ENCODE results near the gene MRPS7. TPM values are rescaled to one million over a fixed set of nuclear protein-coding genes. Genes with fewer than 3 reads are reported as not detected.

The MRPS7 gene
- total RNA-seq, 2 experiments from 2014 or later: 76.3 to 80.0 TPM

DNA sequence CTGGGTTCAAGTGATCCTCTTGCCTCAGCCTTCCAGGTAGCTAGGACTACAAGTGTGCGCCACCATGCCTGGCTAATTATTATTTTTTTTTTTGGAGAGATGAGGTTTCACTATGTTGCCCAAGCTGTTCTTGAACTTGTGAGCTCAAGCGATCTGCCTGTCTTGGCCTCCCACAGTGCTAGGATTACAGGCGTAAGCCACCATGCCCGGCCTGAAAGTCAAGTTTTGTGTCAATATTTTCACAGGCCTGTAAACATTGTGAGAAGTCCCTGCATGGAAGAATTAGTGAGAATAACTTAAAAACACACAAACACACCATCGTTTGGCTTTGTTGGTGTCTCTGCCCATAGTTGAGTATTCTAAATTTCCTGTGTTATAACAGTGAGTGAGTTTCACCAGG is 34.0 kb upstream of the MRPS7 start:
- CTCF ChIA-PET: interaction anchor here (1.2 to 4.8 kb wide), 3 partner anchors 13 to 185 kb away, joined by 3 to 54 read pairs (median 6); no protein-coding TSS in a partner anchor
- POLR2A ChIA-PET: interaction anchor here (1.2 to 1.6 kb wide), 4 partner anchors 9 to 33 kb away, joined by 3 to 9 read pairs (median 6); no protein-coding TSS in a partner anchor
- no peaks in the 10 kb centered on the region for H3K9me3 Mint-ChIP-seq
- no peak overlapping the region for H3K27ac Mint-ChIP-seq
- no peaks in the 10 kb centered on the region for H3K27me3 Mint-ChIP-seq
- no peak for DNase-seq
- H3K36me3 Mint-ChIP-seq (ENCODE audit: low read depth): peaks cover 32% of the 10 kb centered on the region
- ATAC-seq: no peak
- intact Hi-C loops (cut with micrococcal nuclease): no loop called here
- TF ChIP-seq, protein P1, sequence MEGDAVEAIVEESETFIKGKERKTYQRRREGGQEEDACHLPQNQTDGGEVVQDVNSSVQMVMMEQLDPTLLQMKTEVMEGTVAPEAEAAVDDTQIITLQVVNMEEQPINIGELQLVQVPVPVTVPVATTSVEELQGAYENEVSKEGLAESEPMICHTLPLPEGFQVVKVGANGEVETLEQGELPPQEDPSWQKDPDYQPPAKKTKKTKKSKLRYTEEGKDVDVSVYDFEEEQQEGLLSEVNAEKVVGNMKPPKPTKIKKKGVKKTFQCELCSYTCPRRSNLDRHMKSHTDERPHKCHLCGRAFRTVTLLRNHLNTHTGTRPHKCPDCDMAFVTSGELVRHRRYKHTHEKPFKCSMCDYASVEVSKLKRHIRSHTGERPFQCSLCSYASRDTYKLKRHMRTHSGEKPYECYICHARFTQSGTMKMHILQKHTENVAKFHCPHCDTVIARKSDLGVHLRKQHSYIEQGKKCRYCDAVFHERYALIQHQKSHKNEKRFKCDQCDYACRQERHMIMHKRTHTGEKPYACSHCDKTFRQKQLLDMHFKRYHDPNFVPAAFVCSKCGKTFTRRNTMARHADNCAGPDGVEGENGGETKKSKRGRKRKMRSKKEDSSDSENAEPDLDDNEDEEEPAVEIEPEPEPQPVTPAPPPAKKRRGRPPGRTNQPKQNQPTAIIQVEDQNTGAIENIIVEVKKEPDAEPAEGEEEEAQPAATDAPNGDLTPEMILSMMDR (IDR thresholded peaks at IDR 0.05): no peak
- H3K4me1 Mint-ChIP-seq (ENCODE audit: low read depth): no peaks in the 10 kb centered on the region
- H3K4me3 Mint-ChIP-seq: no peak overlapping the region

DNA sequence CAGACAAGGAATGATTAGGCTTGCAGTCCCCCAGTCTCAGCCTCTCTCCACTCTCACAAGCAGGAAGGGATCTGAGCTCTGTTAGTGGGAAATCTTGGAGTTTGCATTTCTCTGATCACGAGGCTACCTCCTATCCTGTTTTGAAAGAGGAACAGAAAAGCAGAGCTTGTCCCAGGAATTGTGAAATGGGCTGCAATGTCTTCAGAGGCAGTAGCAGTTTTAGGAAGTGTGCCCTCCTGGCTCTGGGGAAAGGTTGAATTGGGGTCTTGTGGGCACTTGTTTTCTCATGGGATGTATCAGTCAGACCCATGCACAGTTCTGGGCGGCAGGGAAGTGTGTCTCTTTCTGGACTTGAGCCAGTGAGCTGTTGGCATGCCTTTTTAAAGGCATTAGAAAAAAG is 33.4 kb upstream of the MRPS7 start:
- H3K36me3 Mint-ChIP-seq (ENCODE audit: low read depth): peaks cover 32% of the 10 kb centered on the region
- TF ChIP-seq, protein P1 (IDR thresholded peaks at IDR 0.05): no peak
- no peak overlapping the region for H3K4me3 Mint-ChIP-seq
- no peak overlapping the region for H3K27ac Mint-ChIP-seq
- ATAC-seq (no peak), DNase-seq (no peak)
- no peaks in the 10 kb centered on the region for H3K27me3 Mint-ChIP-seq
- intact Hi-C loops (cut with micrococcal nuclease): no loop called here
- ChIA-PET POLR2A (interaction anchor here (0.9 to 1.6 kb wide), 6 partner anchors 9 to 43 kb away, joined by 3 to 9 read pairs (median 5); partner anchors contain the start of gene MIF4GD), CTCF (interaction anchor here (1.1 to 4.8 kb wide), 5 partner anchors 12 to 184 kb away, joined by 3 to 54 read pairs (median 5); no protein-coding TSS in a partner anchor)
- H3K9me3 Mint-ChIP-seq: no peaks in the 10 kb centered on the region
- no peaks in the 10 kb centered on the region for H3K4me1 Mint-ChIP-seq (ENCODE audit: low read depth)

DNA sequence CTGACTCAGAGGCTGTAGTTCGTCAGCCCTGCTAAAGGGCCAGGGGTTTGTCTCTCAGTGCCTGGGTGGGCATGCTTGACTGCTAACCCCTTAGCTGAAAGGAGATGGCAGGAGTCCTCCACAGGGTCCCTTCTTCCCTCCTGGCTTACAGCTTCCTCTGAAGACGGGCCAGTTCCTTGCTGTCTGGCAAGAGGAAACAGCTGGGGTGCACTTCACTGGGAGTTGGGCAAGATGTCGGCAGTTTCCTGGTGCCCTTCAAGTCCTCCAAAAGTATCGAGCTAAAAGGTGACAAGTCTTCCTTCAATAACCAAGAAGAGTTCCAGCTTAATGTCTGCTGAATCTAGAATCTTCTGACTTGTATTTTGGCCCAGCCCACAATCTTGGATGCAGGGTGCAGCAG is 32.8 kb upstream of the MRPS7 start:
- POLR2A ChIA-PET: interaction anchor here (0.9 to 1.6 kb wide), 6 partner anchors 8 to 42 kb away, joined by 3 to 9 read pairs (median 5); partner anchors contain the start of gene MIF4GD
- Mint-ChIP-seq H3K4me3 (no peak overlapping the region), H3K9me3 (no peaks in the 10 kb centered on the region), H3K36me3 (ENCODE audit: low read depth) (peaks cover 30% of the 10 kb centered on the region), H3K27me3 (no peaks in the 10 kb centered on the region), H3K4me1 (ENCODE audit: low read depth) (no peaks in the 10 kb centered on the region), H3K27ac (no peak overlapping the region)
- no peak for DNase-seq
- TF ChIP-seq, protein P1 (IDR thresholded peaks at IDR 0.05): no peak
- intact Hi-C loops (cut with micrococcal nuclease): no loop called here
- CTCF ChIA-PET: interaction anchor here (1.1 to 4.8 kb wide), 7 partner anchors 8 to 184 kb away, joined by 3 to 54 read pairs (median 5); no protein-coding TSS in a partner anchor
- no peak for ATAC-seq

DNA sequence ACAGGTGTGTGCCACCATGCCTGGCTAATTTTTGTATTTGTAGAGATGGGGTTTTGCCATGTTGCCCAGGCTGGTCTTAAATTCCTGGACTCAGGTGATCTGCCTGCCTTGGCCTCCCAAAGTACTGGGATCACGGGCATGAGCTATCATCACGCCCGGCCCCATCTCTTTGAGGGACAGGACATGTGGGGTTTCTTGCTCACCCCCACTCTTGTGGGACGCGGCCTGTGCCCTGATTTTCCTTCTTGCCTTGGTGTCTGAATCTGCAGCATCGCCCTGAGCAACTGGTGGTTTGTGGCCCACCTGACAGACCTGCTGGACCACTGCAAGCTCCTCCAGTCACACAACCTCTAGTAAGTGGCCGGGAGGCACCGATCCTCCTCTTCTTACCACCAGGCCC is 30.6 kb upstream of the MRPS7 start:
- intact Hi-C loops (cut with micrococcal nuclease): no loop called here
- DNase-seq: no peak
- Mint-ChIP-seq H3K36me3 (ENCODE audit: low read depth) (peaks cover 36% of the 10 kb centered on the region), H3K4me1 (ENCODE audit: low read depth) (no peaks in the 10 kb centered on the region), H3K27me3 (no peaks in the 10 kb centered on the region), H3K4me3 (no peak overlapping the region), H3K9me3 (no peaks in the 10 kb centered on the region), H3K27ac (no peak overlapping the region)
- no peak for ATAC-seq
- ChIA-PET POLR2A (interaction anchor here (0.8 to 1.6 kb wide), 3 partner anchors 9 to 61 kb away, joined by 4 read pairs; no protein-coding TSS in a partner anchor), CTCF (interaction anchor here (1.5 to 4.8 kb wide), 4 partner anchors 10 to 117 kb away, joined by 3 to 54 read pairs (median 5); no protein-coding TSS in a partner anchor)
- TF ChIP-seq, protein P1 (IDR thresholded peaks at IDR 0.05): no peak

DNA sequence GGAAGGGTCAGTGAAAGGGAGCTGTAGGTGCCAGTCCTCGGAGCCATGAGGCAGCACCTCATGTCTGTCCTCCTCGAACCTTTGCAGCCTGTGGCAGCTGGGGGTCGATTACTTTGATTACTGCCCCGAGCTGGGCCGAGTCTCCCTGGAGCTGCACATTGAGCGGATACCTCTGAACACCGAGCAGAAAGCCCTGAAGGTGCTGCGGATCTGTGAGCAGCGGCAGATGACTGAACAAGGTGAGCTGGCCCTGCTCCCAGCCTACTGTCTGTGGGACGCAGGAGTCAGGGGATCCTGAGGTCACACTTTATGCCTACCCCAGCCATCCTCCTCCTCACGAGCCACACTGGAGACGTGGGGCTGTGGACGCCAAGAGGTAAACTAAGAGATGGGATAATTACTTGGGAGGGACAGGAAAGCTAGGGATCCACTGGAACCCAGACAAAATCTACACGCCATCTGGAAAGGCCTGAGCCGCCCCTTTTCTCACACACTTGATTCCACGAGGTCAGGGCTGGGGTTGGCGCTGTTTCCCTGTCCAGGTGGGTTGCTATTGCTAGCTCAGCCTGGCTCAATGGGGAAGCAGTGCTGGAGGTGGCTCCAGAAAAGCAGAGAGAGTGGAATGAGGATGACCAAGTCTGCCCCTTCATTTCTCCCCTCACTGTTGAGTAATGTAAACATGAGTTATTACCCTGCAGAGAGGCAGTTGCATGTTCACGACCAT is 29.8 kb upstream of the MRPS7 start:
- peaks cover 38% of the 10 kb centered on the region for H3K36me3 Mint-ChIP-seq (ENCODE audit: low read depth)
- no peak for ATAC-seq
- intact Hi-C loops (cut with micrococcal nuclease): no loop called here
- H3K27me3 Mint-ChIP-seq: no peaks in the 10 kb centered on the region
- no peak for DNase-seq
- H3K27ac Mint-ChIP-seq: no peak overlapping the region
- H3K9me3 Mint-ChIP-seq: no peaks in the 10 kb centered on the region
- POLR2A ChIA-PET: interaction anchor here (1.0 to 1.5 kb wide), 3 partner anchors 29 to 62 kb away, joined by 3 to 4 read pairs (median 4); partner anchors contain the start of gene MIF4GD
- CTCF ChIA-PET: interaction anchor here (4.8 kb wide), 1 partner anchor 9 kb away, joined by 54 read pairs; no protein-coding TSS in a partner anchor
- TF ChIP-seq, protein P1 (IDR thresholded peaks at IDR 0.05): no peak
- no peak overlapping the region for H3K4me3 Mint-ChIP-seq
- no peaks in the 10 kb centered on the region for H3K4me1 Mint-ChIP-seq (ENCODE audit: low read depth)

All from activated CD8-positive, alpha-beta T cell treated with anti-CD3 and anti-CD28 coated beads for 36 hours (primary cell).